RCC 7860 (cell line): ENCODE data around the gene AKAP1.

Experiments used
- DNase-seq: peaks from one replicate; pipeline ENCODE4 v3.0.0-alpha.2; 2015; ENCODE audit warnings: low spot score
- FAIRE-seq: peaks from 2 replicates; lab custom pipeline; 2012; peaks lifted over from hg19 to GRCh38; lab: Jason Lieb, UNC

The AKAP1 gene

GRCh38 chr17:57125866-57126265 is 40.8 kb downstream of the AKAP1 start:
- DNase-seq = no peak
- no peak for FAIRE-seq

- DNase-seq (peak; percentile 41), FAIRE-seq (no peak)
These were observed 45.8 kb downstream of the AKAP1 start for GRCh38 chr17:57130708-57131461.

DNA sequence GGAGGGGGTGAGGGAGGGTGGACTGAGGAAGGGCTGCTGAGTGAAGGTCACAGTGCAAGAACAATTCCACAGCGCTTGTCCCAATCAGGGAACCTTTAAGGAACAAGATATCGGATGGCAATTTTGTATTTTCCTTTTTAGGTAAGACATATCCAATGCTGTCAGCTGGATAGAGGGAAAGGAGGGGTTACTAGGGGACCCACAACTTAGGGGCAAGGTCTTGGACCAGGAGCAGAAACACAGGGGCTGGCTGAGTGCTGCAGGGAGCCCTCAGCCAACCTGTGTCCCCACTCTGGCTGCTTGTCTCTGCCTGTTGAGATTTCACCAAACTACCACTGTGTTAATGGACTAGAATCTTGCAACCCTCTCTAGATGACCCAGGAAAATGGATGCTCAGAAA is 47.6 kb downstream of the AKAP1 start:
- DNase-seq (no peak), FAIRE-seq (no peak)

DNA sequence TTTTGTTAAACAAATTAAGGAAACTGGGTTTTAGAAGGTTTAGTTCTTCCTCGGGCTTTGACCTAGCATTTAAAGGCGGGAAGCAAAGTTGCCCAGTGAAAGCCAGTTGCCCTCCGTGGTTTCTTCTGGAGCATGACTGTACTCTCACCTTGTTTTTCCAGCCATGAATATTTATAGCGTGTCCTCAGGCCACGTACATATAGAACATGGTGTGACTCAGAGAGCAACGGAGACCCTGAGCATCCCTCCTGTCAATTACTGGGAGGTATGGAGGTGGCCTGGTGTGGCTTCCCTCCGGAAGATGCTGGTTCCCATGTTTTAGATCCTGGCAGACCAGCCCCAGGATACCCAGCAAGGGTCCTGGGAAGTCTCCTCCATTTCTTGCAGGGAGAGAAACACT is 48.4 kb downstream of the AKAP1 start:
- DNase-seq (no peak), FAIRE-seq (no peak)

DNA sequence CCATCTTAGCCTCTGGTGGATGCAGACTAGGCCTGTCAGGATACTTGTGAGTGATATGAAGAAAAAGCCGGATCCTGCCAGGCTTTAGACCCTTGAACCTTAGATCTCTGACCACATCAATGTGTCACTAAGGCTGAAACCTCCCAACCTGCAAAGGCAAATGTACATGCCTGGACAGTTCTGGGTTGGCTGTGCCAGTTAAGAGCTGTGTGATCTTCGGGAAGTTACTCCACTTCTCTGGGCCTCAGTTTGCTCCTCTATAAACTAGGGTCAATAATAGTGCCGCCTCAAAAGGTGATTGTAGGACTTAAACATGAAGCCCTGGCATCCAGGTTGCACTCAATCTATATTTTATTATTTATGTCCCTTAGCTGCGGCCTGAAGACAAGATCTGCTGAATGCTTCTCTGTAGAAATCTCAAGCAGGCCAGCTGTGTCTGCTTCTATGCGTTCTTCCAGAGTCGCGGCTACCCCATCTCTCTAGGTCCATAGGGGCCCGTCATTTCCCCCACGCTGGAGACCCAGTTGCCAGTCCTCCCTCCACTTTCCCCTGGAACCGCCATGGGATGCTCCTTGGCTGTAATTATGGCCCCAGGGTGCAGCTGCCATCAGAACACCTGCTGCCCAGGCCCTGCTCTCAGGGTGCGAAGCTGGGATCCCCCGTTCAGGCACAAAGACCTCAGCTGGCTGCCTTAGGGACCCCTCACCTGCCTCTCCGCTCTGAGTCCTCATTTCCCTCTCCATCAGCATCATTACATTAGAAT is 50.2 kb downstream of the AKAP1 start:
- DNase-seq = no peak
- FAIRE-seq = no peak

DNA sequence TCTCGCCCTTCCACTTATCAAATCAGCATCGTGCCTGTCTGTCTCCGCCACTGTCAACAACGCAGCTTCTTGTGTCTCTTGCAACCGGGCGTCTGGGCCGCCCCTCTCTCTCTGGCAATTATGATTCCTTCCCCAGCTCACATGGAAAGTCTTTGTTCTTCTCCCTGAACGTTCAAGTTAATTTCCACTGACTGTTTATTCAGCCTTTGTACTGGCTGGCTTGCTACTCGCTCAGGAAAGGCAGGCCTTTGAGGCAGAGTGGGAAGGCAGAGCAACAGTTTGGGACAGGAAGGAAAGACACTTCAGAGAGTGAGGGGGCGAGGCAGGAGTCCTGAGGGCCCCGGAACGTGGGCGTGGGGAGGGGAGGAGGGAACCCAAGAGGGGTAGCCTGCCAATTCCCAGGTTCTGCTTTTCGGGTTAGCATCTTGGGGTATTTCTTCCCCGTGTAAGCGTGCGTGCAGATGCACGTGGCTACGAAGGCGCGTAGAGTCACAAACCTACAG is 50.8 kb downstream of the AKAP1 start:
- FAIRE-seq (no peak), DNase-seq (no peak)

DNA sequence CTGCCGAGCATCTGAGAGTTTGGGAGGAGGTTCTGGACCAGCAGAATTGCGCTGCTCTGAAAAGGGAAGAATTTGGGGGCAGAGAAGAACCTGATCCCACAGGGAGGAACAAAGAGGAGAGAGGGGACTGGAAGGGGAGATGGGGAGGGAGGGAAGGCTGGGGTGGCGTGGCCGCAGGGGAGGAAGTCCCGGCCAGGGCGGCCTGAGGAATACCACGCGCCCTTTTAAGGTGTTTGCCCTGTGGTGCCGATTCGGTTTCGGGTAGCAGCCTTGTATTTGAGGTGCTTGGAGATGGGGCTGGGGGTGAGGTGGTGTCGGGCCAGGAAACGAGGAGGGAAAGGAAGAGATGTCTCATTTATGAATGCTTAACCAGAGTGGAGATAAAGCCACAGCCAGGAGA is 51.3 kb downstream of the AKAP1 start:
- FAIRE-seq = no peak
- DNase-seq = no peak

DNA sequence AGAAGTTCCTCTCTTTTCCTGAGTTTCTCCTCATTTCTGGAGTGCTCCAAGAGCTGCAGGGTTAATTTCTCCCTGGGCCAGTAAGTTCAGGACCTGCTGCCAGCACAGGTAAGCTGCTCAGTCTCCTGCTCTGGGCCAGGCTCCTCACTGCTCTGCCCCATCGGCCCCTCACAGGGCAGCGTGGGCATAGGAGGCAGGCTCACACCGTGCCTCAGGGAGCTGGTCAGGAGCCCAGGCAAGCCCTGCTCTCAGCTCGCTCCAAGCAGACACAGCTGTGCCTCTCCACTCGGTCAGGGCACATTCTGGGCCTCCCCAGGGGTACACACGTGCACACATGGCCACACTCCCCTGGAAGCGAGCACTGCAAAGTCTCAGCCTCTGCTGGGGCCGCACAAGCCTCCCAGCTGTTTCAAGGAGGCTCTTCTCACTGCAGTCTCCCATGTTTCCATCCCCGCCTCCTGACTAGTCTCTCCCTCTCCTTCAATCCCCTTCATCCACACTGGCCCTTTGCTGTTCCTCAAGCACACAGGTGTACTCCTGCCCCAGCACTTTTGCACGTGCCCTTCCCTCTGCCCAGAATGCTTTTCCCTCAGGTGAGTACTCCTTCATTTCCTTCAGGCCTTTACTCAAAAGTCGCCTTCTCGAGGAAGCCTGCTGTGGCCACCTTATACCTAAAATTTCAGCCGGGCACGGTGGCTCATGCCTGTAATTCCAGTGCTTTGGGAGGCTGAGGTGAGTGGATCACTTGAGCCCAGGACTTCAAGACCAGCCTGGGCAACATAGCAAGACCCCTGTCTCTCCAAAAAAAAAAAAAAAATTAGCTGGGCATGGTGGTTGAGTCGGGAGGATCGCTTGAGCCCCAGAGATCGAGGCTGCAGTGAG is 53.2 kb downstream of the AKAP1 start:
- no peak for FAIRE-seq
- no peak for DNase-seq

DNA sequence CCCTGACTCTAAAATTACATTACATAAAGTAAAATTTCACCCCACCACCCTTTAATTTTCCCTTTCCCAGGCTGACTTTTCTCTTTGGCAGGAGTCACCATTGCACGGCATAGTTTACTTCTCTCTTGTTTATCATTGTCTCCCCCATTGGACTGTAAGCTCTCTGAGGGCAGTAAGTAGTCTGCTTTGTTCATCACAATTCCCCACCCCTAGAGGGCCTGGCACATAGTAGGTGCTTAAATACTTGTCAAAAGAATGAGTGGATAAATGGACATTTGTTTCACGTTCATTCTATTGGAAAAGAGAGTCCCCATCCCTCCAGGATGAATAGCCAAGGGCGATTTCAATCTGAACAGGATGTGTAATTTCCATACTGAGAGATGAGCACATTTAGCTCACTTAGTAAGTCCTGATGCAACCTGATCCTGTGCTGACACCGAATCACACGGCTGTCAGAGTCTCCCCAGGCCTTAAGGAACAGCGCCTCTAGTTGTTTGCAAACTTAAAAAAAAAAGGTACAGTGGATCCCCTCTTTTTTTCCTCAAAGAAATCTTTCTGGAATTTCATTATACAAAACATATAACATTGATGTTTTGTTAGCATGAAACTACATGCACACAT is 54.0 kb downstream of the AKAP1 start:
- DNase-seq (no peak), FAIRE-seq (no peak)

GRCh38 chr17:57140316-57140715 is 55.3 kb downstream of the AKAP1 start:
- FAIRE-seq = no peak

DNA sequence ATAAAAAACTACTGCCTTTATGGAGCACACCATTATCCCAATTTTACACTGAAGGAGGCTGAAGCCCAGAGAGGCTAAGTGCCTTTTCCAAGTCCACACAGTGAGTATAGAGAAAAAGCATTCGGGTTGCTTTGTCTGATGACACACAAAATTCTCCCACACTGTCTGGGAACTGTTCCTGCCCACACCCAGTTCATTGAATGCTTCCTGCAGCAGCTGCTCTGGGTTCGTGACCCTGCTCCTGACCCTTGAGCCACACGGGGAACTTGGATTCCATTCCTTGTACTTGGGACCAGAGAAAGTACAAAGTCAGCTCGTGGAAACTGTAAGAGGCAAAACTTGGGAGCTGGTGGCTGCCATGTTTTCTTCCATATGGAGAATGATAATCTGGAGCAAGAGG is 57.9 kb downstream of the AKAP1 start:
- DNase-seq = no peak
- no peak for FAIRE-seq

More at GRCh38 chr17:57140316-57140715, 55.3 kb downstream of the AKAP1 start:
- no peak for DNase-seq

DNA sequence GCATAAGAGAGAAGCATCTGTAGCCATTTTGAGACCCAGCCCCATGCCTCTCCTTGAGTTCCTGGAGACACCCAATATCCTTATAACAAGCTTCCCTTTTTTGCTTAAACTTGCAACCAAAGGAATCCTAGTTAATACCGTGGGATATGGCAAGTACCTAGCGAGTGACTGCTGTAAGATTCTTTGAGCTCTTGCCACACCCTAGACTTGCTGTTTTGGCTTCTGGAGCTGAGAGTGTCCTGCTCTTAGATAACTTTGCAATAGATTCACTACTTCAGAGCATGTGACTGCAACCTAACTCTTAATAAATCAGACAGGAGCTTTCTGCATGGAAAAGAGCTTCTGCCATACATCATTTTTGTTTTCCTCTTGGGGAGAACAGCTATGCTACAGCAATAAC is 58.3 kb downstream of the AKAP1 start:
- FAIRE-seq (no peak), DNase-seq (no peak)

DNA sequence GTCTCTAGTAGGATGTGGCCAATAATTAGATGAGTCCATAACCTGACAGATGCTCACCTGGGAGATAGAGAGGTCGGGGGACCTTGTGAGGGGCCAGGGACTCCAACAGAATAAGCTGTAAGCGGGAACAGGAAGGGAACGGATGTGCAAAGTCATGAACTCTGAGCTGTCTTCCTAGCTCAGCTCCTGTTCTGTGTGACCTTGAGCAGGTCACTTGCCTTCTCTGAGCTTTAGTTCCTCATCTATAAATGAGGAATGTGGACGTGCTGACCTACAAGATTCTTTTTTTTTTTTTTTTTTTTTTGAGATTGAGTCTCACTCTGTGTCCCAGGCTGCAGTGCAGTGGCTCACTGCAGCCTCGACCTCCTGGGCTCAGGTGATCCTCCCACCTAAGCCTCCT is 58.9 kb downstream of the AKAP1 start:
- FAIRE-seq = no peak

GRCh38 chr17:57144567-57144966 is 59.5 kb downstream of the AKAP1 start:
- no peak for DNase-seq
- FAIRE-seq = no peak

More for the DNA sequence above, 58.9 kb downstream of the AKAP1 start:
- no peak for DNase-seq

DNA sequence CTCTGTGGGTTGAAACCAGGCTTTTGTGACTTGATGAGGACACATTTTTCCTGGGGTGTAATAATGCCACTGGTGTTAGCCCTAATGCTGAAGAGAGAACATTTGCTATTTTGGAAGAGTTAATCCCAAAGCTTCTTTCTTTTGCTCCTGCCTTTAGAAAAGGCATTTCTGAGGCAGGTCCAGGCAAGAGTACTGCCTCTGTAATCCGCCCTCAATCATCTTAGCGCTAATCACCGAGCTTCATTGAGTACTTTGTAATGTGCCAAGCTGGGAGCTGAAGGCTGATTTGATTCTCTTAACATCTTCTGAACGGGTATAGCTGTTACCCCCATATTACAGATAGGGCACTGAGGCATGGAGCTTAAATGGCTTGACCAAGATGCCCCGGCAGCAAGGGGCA is 60.3 kb downstream of the AKAP1 start:
- FAIRE-seq = no peak

DNA sequence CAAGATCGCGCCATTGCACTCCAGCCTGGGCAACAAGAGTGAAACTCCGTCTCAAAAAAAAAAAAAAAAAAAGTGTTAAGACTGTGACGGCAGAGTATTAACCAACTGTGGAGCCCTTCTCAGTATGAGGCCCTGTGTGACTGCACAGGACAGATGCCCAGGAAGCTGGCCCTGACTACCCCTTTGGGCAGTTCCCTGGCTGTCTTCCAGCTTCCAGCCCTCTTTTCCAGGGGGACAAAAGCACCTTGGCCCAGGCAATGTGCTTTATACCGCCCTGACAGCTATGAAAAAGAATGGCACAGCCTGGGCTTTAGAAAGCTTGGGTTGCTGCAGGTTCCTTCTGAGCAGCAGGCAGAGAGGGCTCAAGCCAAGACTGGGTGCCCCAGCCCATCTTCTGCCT is 61.2 kb downstream of the AKAP1 start:
- no peak for DNase-seq
- FAIRE-seq = no peak

More for the DNA sequence above, 60.3 kb downstream of the AKAP1 start:
- no peak for DNase-seq

DNA sequence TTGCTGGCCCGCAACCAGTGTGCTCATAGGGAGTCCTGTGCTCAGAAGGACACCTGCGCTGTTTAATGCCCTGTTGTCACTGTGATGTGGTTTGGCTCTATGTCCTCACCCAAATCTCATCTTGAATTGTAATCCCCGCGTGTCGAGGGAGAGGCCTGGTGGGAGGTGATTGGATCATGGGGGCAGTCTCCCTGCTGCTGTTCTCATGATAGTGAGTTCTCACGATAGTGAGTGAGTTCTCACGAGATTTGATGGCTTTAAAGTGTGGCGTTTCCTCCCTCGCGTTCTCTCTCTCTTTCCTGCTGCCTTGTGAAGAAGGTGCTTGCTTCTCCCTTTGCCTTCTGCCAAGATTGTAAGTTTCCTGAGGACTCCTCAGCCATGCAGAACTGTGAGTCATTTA is 66.8 kb downstream of the AKAP1 start:
- DNase-seq (no peak), FAIRE-seq (no peak)

GRCh38 chr17:57152967-57153528 is 68.0 kb downstream of the AKAP1 start:
- FAIRE-seq (no peak), DNase-seq (no peak)

DNA sequence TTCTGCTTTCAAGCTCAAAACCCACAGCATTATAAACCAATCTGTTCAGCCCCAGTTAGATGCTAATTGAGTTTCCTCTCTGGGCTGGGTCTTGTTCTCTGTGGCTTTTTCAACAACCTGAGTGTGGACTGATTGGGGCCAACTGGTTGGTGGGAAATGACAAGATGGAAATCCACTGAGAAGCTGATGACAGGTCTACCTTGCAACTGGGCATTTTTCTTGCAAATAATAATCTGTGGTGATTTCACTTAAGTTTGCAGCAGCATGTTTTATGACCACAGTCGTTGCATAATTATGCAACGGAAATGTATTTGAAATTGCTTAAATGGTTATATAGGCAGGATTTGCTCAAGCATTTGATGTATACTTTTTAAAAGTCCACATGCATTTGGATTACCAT is 69.9 kb downstream of the AKAP1 start:
- FAIRE-seq = no peak

GRCh38 chr17:57158325-57158724 is 73.3 kb downstream of the AKAP1 start:
- DNase-seq (no peak), FAIRE-seq (no peak)

More for the DNA sequence above, 69.9 kb downstream of the AKAP1 start:
- no peak for DNase-seq
